PC-3 (cell line): ENCODE data around the gene INO80E. TPM values are rescaled to one million over a fixed set of nuclear protein-coding genes. Genes with fewer than 3 reads are reported as not detected.

Source experiments
- ATAC-seq: fragments of 200-7000 bp; cut with Tn5 transposase; 2 replicates; pipeline ENCODE4 v1.9.1; 2020; ENCODE audit warnings: mild to moderate bottlenecking, moderate library complexity
- BruUV-seq: library from RNA; stranded (reverse); fragments of 400-500 nt; replicated peaks from 2 replicates; lab custom pipeline; 2021; lab: Mats Ljungman, UMichigan
- CTCF ChIA-PET: fragments of 300-600 bp; sonication (Branson Sonifier 250); formaldehyde crosslinking; loops from one replicate; lab custom pipeline; 2022; ENCODE audit warnings: antibody characterized with exemption; lab: Charles Lee
- POLR2A ChIA-PET: fragments of 300-600 bp; sonication (Branson Sonifier 250); formaldehyde crosslinking; loops from one replicate; lab custom pipeline; 2022; ENCODE audit warnings: antibody characterized with exemption; ENCODE audit not compliant: unreplicated experiment; lab: Charles Lee
- DNase-seq: peaks from one replicate; pipeline ENCODE4 v3.0.0-alpha.2; 2015
- H2AFZ ChIP-seq: fragments of 300-600 bp; sonication (generic); 2 replicates; pipeline ENCODE4 v1.6.0; 2016; ENCODE audit warnings: antibody characterized with exemption, low read length
- H3F3A ChIP-seq: fragments of 300-600 bp; sonication (generic); one replicate; pipeline ENCODE4 v1.6.0; 2017; ENCODE audit warnings: antibody characterized with exemption, low read length, control low read depth, mild to moderate bottlenecking; ENCODE audit not compliant: unreplicated experiment
- H3K27ac ChIP-seq: fragments of 300-600 bp; sonication (generic); 2 replicates; pipeline ENCODE4 v1.5.1; 2016; ENCODE audit warnings: mild to moderate bottlenecking, low read length
- H3K27me3 ChIP-seq: fragments of 300-600 bp; sonication (generic); 2 replicates; pipeline ENCODE4 v1.6.1; 2016; ENCODE audit warnings: low read length, mixed read lengths
- H3K36me3 ChIP-seq: fragments of 300-600 bp; sonication (generic); 2 replicates; pipeline ENCODE4 v1.6.1; 2016; ENCODE audit warnings: low read depth, mixed run types, low read length, mixed read lengths
- H3K4me1 ChIP-seq: fragments of 300-600 bp; sonication (generic); 2 replicates; pipeline ENCODE4 v1.5.1; 2016; ENCODE audit warnings: low read length; ENCODE audit not compliant: insufficient read depth
- H3K4me2 ChIP-seq: fragments of 300-600 bp; sonication (generic); 2 replicates; pipeline ENCODE4 v1.6.0; 2016; ENCODE audit warnings: low read length
- H3K4me3 ChIP-seq: fragments of 300-600 bp; sonication (generic); 2 replicates; pipeline ENCODE4 v1.5.1; 2016; ENCODE audit warnings: mild to moderate bottlenecking, low read length, mixed read lengths
- H3K79me2 ChIP-seq: fragments of 300-600 bp; sonication (generic); 2 replicates; pipeline ENCODE4 v1.6.1; 2017; ENCODE audit warnings: low read length, mixed read lengths
- H3K9ac ChIP-seq: fragments of 300-600 bp; sonication (generic); 2 replicates; pipeline ENCODE4 v1.6.0; 2016; ENCODE audit warnings: mild to moderate bottlenecking, low read length
- H3K9me2 ChIP-seq: fragments of 300-600 bp; sonication (generic); replicated peaks from 2 replicates; pipeline ENCODE4 v1.6.1; 2016; ENCODE audit warnings: mixed run types, low read length, mixed read lengths
- H3K9me3 ChIP-seq: fragments of 300-600 bp; sonication (generic); 2 replicates; pipeline ENCODE4 v1.6.1; 2016; ENCODE audit warnings: low read length, mixed read lengths
- H4K20me1 ChIP-seq: fragments of 300-600 bp; sonication (generic); 2 replicates; pipeline ENCODE4 v1.6.1; 2016; ENCODE audit warnings: low read length, mixed read lengths
- CTCF ChIP-seq: fragments of 300-600 bp; sonication (generic); conservative IDR thresholded peaks from 2 replicates; pipeline ENCODE4 v1.5.1; 2017; ENCODE audit warnings: antibody characterized with exemption, low read depth, mild to moderate bottlenecking, low read length
- EZH2 ChIP-seq: fragments of 300-600 bp; sonication (generic); IDR thresholded peaks from one replicate; pipeline ENCODE4 v1.6.1; 2017; ENCODE audit warnings: antibody characterized with exemption, mild to moderate bottlenecking, low read length; ENCODE audit not compliant: unreplicated experiment
- EZH2phosphoT487 ChIP-seq: fragments of 300-600 bp; sonication (generic); IDR thresholded peaks from 2 replicates; pipeline ENCODE4 v1.6.1; 2018; ENCODE audit warnings: mild to moderate bottlenecking, antibody characterized with exemption, low read length, borderline replicate concordance
- intact Hi-C: fragments of 100-400 bp; cut with micrococcal nuclease; formaldehyde crosslinking; loops from 2 replicates; pipeline ENCODE4 v1.9.0; 2023
- total RNA-seq: library from RNA; depleted of rRNA; stranded (reverse); fragments of >200 nt; gene quantifications from 2 replicates; pipeline ENCODE4 v1.2.3, GENCODE V29; 2014

The INO80E gene
- total RNA-seq, 1 experiment from 2014 or later, result 70.3 TPM

GRCh38 chr16:30051518-30051917, 55.5 kb downstream of the INO80E start:
- ChIA-PET POLR2A (no interaction called here), CTCF (no interaction called here)
- no peak overlapping the region for H2AFZ ChIP-seq
- H3K4me1 ChIP-seq, result peaks cover 15% of the 10 kb centered on the region
- no peaks in the 10 kb centered on the region for H4K20me1 ChIP-seq
- no peak overlapping the region for H3K4me2 ChIP-seq
- H3K79me2 ChIP-seq, result no peaks in the 10 kb centered on the region
- H3K9ac ChIP-seq, result no peak overlapping the region
- DNase-seq (peak; percentile 37), ATAC-seq (0 out of 2 replicates have a peak, but pooled peaks have one; percentile 25)
- no peaks in the 10 kb centered on the region for H3F3A ChIP-seq
- BruUV-seq, result no TSS peak
- H3K27ac ChIP-seq, result no peak overlapping the region
- no peaks in the 10 kb centered on the region for H3K27me3 ChIP-seq
- no peaks in the 10 kb centered on the region for H3K9me2 ChIP-seq
- no peaks in the 10 kb centered on the region for H3K9me3 ChIP-seq
- TF ChIP-seq EZH2phosphoT487 (no peak), CTCF (no peak), EZH2 (no peak)
- no peak overlapping the region for H3K4me3 ChIP-seq
- no peaks in the 10 kb centered on the region for H3K36me3 ChIP-seq
- intact Hi-C loops, result no loop called here

- H3K9me3 ChIP-seq, result no peaks in the 10 kb centered on the region
- no peaks in the 10 kb centered on the region for H3F3A ChIP-seq
- BruUV-seq, result no TSS peak
- ChIA-PET CTCF (no interaction called here), POLR2A (interaction anchor here (0.5 kb wide), 1 partner anchor 9 kb away, joined by 5 read pairs; no protein-coding TSS in a partner anchor)
- peak overlapping the region; percentile 93 for H3K4me2 ChIP-seq
- no peaks in the 10 kb centered on the region for H3K36me3 ChIP-seq
- H3K27me3 ChIP-seq, result no peaks in the 10 kb centered on the region
- H3K9ac ChIP-seq, result peak overlapping the region; percentile 71
- H3K4me1 ChIP-seq, result peaks cover 15% of the 10 kb centered on the region
- peak overlapping the region; percentile 83 for H3K4me3 ChIP-seq
- H3K79me2 ChIP-seq, result no peaks in the 10 kb centered on the region
- DNase-seq, result peak; percentile 83
- ATAC-seq, result peak; percentile 76
- no peaks in the 10 kb centered on the region for H3K9me2 ChIP-seq
- peak overlapping the region; percentile 82 for H2AFZ ChIP-seq
- intact Hi-C loops, result no loop called here
- no peaks in the 10 kb centered on the region for H4K20me1 ChIP-seq
- no peak for TF ChIP-seq EZH2
- no peak for TF ChIP-seq EZH2phosphoT487
- no peak for TF ChIP-seq CTCF
- H3K27ac ChIP-seq, result peak overlapping the region; percentile 53
Observed at GRCh38 chr16:30052671-30053372, 56.8 kb downstream of the INO80E start.

GRCh38 chr16:30053376-30054015, 57.5 kb downstream of the INO80E start:
- peak; percentile 57 for DNase-seq
- peak overlapping the region; percentile 71 for H3K9ac ChIP-seq
- ChIA-PET CTCF (no interaction called here), POLR2A (interaction anchor here (0.5 kb wide), 1 partner anchor 8 kb away, joined by 5 read pairs; no protein-coding TSS in a partner anchor)
- intact Hi-C loops, result no loop called here
- ATAC-seq, result peak; percentile 64
- no peaks in the 10 kb centered on the region for H3K9me2 ChIP-seq
- peak overlapping the region; percentile 93 for H3K4me2 ChIP-seq
- peaks cover 15% of the 10 kb centered on the region for H3K4me1 ChIP-seq
- H3K27me3 ChIP-seq, result no peaks in the 10 kb centered on the region
- TF ChIP-seq EZH2 (no peak), CTCF (no peak), EZH2phosphoT487 (no peak)
- no peaks in the 10 kb centered on the region for H3K79me2 ChIP-seq
- H3K4me3 ChIP-seq, result peak overlapping the region; percentile 83
- no peaks in the 10 kb centered on the region for H4K20me1 ChIP-seq
- H3F3A ChIP-seq, result no peaks in the 10 kb centered on the region
- H3K27ac ChIP-seq, result peak overlapping the region; percentile 53
- H3K9me3 ChIP-seq, result no peaks in the 10 kb centered on the region
- BruUV-seq, result TSS peak; percentile 81
- H2AFZ ChIP-seq, result peak overlapping the region; percentile 82
- no peaks in the 10 kb centered on the region for H3K36me3 ChIP-seq
